NCI-H748 (cell line): ENCODE measurements around the gene NAPB.
A peak's percentile ranks its signal among the peaks of the same experiment; 100 is the strongest.

ENCODE experiments used
- DNase-seq: peaks from one replicate; lab custom pipeline; 2025; ENCODE audit not compliant: unreplicated experiment; lab: John Stamatoyannopoulos, UW

NAPB gene

GRCh38 chr20:23369072-23369823 is 52.0 kb downstream of the NAPB start:
- DNase-seq: no peak

- no peak for DNase-seq
Observed at GRCh38 chr20:23368316-23369071, 52.8 kb downstream of the NAPB start.

GRCh38 chr20:23367770-23368169 is 53.5 kb downstream of the NAPB start:
- DNase-seq: no peak

- no peak for DNase-seq
Observed at GRCh38 chr20:23366384-23366783, 54.9 kb downstream of the NAPB start.

GRCh38 chr20:23365390-23366165 is 55.7 kb downstream of the NAPB start:
- no peak for DNase-seq

GRCh38 chr20:23363257-23363649 is 58.0 kb downstream of the NAPB start:
- DNase-seq: no peak

GRCh38 chr20:23362392-23363256 is 58.7 kb downstream of the NAPB start:
- peak; percentile 83 for DNase-seq

- DNase-seq: peak; percentile 99
Observed at GRCh38 chr20:23361476-23362391, 59.6 kb downstream of the NAPB start, which contains the start of gene GZF1. GZF1 (plus strand) TSS chr20:23362182; CDS start chr20:23364384, 2,202 bp downstream.

GRCh38 chr20:23361119-23361475 is 60.2 kb downstream of the NAPB start:
- DNase-seq: peak; percentile 67

GRCh38 chr20:23360531-23360930 is 60.8 kb downstream of the NAPB start:
- no peak for DNase-seq

GRCh38 chr20:23358923-23359593 is 62.2 kb downstream of the NAPB start:
- DNase-seq: peak; percentile 29

GRCh38 chr20:23358563-23358906 is 62.8 kb downstream of the NAPB start:
- peak; percentile 42 for DNase-seq

GRCh38 chr20:23357767-23358562 is 63.3 kb downstream of the NAPB start:
- DNase-seq: peak; percentile 100

GRCh38 chr20:23356203-23356602 is 65.1 kb downstream of the NAPB start:
- DNase-seq: no peak

- DNase-seq: peak; percentile 85
Observed at GRCh38 chr20:23350904-23351838, 70.1 kb downstream of the NAPB start.

GRCh38 chr20:23350196-23350903 is 70.9 kb downstream of the NAPB start, which contains the start of gene NXT1:
NXT1 (plus strand) TSS chr20:23350791; CDS start chr20:23354042, 3,251 bp downstream.
- DNase-seq: peak; percentile 100
